ENCODE measurements around the gene FAM177A1. TPM values are rescaled to one million over a fixed set of nuclear protein-coding genes. Genes with fewer than 3 reads are reported as not detected.
"Not testable (repeated sequence)": the region's sequence is repeated elsewhere in the genome, so short reads cannot be mapped to it uniquely, and the experiment has no call there.

The FAM177A1 gene
- total and polyA plus RNA-seq, 8 donors, result 44.2 to 141 (median 50.0) TPM

DNA sequence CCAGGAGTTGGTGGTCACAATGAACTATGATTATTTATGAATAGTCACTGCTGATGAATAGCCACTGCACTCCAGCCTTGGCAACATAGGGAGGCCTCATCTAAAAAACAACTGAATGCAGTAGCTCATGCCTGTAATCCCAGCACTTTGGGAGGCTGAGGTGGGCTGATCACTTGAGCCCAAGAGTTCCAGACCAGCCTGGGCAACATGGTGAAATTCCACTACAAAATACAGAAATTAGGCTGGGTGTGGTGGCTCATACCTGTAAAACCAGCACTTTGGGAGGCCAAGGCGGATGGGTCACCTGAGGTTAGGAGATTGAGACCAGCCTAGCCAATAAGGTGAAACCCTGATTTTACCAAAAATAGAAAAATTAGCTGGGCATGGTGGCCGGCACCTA is 13.5 kb upstream of the FAM177A1 start:
- intact Hi-C loops (cut with DNase I), result no loop called here
- no peaks in the 10 kb centered on the region for H3K27me3 ChIP-seq
- H3K4me1 ChIP-seq, result no peaks in the 10 kb centered on the region
- no peak for ATAC-seq
- H3K4me3 ChIP-seq, result no peak overlapping the region
- no peak for DNase-seq
- TF ChIP-seq, protein P1, sequence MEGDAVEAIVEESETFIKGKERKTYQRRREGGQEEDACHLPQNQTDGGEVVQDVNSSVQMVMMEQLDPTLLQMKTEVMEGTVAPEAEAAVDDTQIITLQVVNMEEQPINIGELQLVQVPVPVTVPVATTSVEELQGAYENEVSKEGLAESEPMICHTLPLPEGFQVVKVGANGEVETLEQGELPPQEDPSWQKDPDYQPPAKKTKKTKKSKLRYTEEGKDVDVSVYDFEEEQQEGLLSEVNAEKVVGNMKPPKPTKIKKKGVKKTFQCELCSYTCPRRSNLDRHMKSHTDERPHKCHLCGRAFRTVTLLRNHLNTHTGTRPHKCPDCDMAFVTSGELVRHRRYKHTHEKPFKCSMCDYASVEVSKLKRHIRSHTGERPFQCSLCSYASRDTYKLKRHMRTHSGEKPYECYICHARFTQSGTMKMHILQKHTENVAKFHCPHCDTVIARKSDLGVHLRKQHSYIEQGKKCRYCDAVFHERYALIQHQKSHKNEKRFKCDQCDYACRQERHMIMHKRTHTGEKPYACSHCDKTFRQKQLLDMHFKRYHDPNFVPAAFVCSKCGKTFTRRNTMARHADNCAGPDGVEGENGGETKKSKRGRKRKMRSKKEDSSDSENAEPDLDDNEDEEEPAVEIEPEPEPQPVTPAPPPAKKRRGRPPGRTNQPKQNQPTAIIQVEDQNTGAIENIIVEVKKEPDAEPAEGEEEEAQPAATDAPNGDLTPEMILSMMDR (IDR thresholded peaks at IDR 0.05), result no peak
- peaks cover 0 to 15% of the 10 kb centered on the region in 2 donors for H3K9me3 ChIP-seq
- H3K36me3 ChIP-seq, result peaks cover 0 to 71% of the 10 kb centered on the region in 2 donors
- no peak overlapping the region for H3K27ac ChIP-seq

DNA sequence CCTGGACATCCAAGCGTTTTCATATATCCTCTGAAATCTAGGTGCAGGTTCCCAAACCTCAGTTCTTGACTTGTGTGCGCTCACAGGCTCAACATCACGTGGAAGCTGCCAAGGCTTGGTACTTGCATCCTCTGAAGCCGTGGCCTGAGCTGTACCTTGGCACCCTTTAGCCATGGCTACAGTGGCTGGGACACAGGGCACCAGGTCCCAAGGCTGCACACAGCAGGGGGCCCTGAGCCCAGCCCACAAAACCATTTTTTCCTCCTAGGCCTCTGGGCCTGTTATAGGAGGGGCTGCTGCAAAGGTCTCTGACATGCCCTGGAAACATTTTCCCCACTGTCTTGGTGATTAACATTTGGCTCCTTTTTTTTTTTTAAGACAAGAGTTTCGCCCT is 11.6 kb upstream of the FAM177A1 start:
- Histone ChIP-seq H3K4me1 (no peaks in the 10 kb centered on the region), H3K4me3 (no peak overlapping the region), H3K36me3 (peaks cover 0 to 54% of the 10 kb centered on the region in 2 donors), H3K9me3 (peaks cover 0 to 15% of the 10 kb centered on the region in 2 donors), H3K27me3 (no peaks in the 10 kb centered on the region), H3K27ac (no peak overlapping the region)
- ATAC-seq (no peak), DNase-seq (no peak)
- intact Hi-C loops (cut with DNase I), result no loop called here
- TF ChIP-seq, protein P1 (IDR thresholded peaks at IDR 0.05), result no peak

GRCh38 chr14:35034944-35035554 is 11.0 kb upstream of the FAM177A1 start:
- H3K27ac ChIP-seq; DNase-seq; H3K27me3 ChIP-seq; intact Hi-C loops (cut with DNase I); H3K4me1 ChIP-seq; H3K4me3 ChIP-seq; ATAC-seq: not testable (repeated sequence)
- H3K36me3 ChIP-seq, result peaks cover 0 to 48% of the 10 kb centered on the region in 2 donors
- H3K9me3 ChIP-seq, result peaks cover 0 to 15% of the 10 kb centered on the region in 2 donors

- ATAC-seq; DNase-seq; H3K4me1 ChIP-seq; H3K27me3 ChIP-seq; H3K4me3 ChIP-seq; intact Hi-C loops (cut with DNase I); H3K27ac ChIP-seq: not testable (repeated sequence)
- Histone ChIP-seq H3K36me3 (peaks cover 0 to 15% of the 10 kb centered on the region in 2 donors), H3K9me3 (peaks cover 0 to 10% of the 10 kb centered on the region in 2 donors)
Observed at GRCh38 chr14:35038312-35038711, 7.8 kb upstream of the FAM177A1 start.

GRCh38 chr14:35042632-35043031 is 3.4 kb upstream of the FAM177A1 start:
- Histone ChIP-seq H3K27me3 (no peaks in the 10 kb centered on the region), H3K4me3 (no peak overlapping the region), H3K4me1 (peaks cover 6 to 16% of the 10 kb centered on the region in 2 donors), H3K9me3 (no peaks in the 10 kb centered on the region), H3K36me3 (no peaks in the 10 kb centered on the region), H3K27ac (no peak overlapping the region)
- intact Hi-C loops (cut with DNase I), result no loop called here
- ATAC-seq (no peak), DNase-seq (no peak)
- TF ChIP-seq, protein P1 (IDR thresholded peaks at IDR 0.05), result no peak

DNA sequence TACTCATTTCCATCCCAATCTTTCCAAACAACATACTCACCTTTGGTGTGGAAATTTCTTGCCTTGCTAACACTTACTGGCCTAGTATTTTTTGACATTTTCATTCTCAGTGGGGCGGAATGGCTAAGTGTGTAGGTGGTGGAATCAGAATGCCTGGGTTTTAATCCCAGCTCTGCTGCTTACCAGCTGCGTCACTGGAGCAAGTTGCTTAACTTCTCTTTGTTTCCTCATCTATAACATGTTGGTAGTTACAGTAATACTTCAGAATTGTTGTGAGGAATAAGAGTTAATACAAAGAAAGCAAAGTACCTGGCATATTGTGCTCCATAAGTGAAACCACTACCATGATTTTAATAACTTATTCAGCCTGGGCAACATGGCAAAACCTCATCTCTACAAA is 3.0 kb upstream of the FAM177A1 start:
- H3K36me3 ChIP-seq, result no peaks in the 10 kb centered on the region
- no peak for ATAC-seq
- H3K4me1 ChIP-seq, result peaks cover 8 to 21% of the 10 kb centered on the region in 2 donors
- no peak overlapping the region for H3K4me3 ChIP-seq
- TF ChIP-seq, protein P1 (IDR thresholded peaks at IDR 0.05), result no peak
- H3K27ac ChIP-seq, result no peak overlapping the region
- H3K9me3 ChIP-seq, result no peaks in the 10 kb centered on the region
- no peak for DNase-seq
- no peaks in the 10 kb centered on the region for H3K27me3 ChIP-seq
- intact Hi-C loops (cut with DNase I), result no loop called here

Measured in left lung (tissue), 10 donors.